ENCODE measurements around the gene CDIPT. TPM values are rescaled to one million over a fixed set of nuclear protein-coding genes. Genes with fewer than 3 reads are reported as not detected.

The CDIPT gene
- total RNA-seq, 1 donor from 2014 or later, result 21.0 TPM

DNA sequence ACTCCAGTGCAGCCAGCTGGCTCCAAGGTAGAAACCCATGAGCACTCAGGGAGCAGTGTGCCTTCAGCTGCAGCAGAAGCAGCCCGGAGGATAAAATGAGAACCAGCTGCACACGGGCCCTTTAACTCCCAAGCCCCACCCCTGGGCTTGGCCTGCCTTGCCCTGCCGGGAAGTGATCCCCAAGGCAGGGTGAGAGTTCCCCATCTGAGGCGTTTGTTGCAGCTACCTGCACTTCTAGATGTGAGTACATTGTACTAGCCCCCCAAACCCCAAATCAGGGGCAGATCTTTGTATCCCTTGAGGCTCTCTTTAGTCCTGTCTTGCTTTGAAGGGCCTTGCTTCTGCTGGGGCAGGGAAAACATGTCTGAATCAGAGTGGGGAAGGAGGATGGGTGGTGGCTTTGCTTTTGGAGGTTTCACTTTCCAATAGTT is 42.7 kb downstream of the CDIPT start, which contains the start of gene MVP:
Gene MVP, plus strand, starts transcription at position 192 of the 431 bp plus-strand sequence. CDS start 10,088 bp downstream, outside the sequence.
- H3F3A ChIP-seq (ENCODE audit: low read depth), result peaks cover 54% of the 10 kb centered on the region
- Mint-ChIP-seq H3K27me3 (ENCODE audit: insufficient read depth, low read depth) (peaks cover 10% of the 10 kb centered on the region), H3K9me3 (no peaks in the 10 kb centered on the region), H3K4me3 (peak within 1 kb of the TSS; percentile 46), H3K27ac (peak within 1 kb of the TSS; percentile 57), H3K4me1 (peaks cover 47% of the 10 kb centered on the region), H3K36me3 (peaks cover 14% of the 10 kb centered on the region)
- H3K27ac ChIP-seq, result peak within 1 kb of the TSS; percentile 66
- peaks cover 13% of the 10 kb centered on the region for H3K4me1 ChIP-seq
- peaks cover 37% of the 10 kb centered on the region for H4K20me1 ChIP-seq (ENCODE audit: low read depth)
- H3K4me2 ChIP-seq, result no peak within 1 kb of the TSS
- no peak for DNase-seq (ENCODE audit: low spot score)
- H3K9me3 ChIP-seq (ENCODE audit: low read depth), result no peaks in the 10 kb centered on the region
- TF ChIP-seq EZH2 (IDR thresholded peaks at IDR 0.05) (no peak), EZH2phosphoT487 (IDR thresholded peaks at IDR 0.05) (no peak)
- TF ChIP-seq, protein P1, sequence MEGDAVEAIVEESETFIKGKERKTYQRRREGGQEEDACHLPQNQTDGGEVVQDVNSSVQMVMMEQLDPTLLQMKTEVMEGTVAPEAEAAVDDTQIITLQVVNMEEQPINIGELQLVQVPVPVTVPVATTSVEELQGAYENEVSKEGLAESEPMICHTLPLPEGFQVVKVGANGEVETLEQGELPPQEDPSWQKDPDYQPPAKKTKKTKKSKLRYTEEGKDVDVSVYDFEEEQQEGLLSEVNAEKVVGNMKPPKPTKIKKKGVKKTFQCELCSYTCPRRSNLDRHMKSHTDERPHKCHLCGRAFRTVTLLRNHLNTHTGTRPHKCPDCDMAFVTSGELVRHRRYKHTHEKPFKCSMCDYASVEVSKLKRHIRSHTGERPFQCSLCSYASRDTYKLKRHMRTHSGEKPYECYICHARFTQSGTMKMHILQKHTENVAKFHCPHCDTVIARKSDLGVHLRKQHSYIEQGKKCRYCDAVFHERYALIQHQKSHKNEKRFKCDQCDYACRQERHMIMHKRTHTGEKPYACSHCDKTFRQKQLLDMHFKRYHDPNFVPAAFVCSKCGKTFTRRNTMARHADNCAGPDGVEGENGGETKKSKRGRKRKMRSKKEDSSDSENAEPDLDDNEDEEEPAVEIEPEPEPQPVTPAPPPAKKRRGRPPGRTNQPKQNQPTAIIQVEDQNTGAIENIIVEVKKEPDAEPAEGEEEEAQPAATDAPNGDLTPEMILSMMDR (IDR thresholded peaks at IDR 0.05), result no peak
- H3K36me3 ChIP-seq, result no peaks in the 10 kb centered on the region
- H3K27me3 ChIP-seq, result no peaks in the 10 kb centered on the region
- peaks cover 33% of the 10 kb centered on the region for H3K79me2 ChIP-seq (ENCODE audit: low read depth)
- no peak within 1 kb of the TSS for H3K9ac ChIP-seq
- H2AFZ ChIP-seq (replicated peaks), result no peak within 1 kb of the TSS
- H3K4me3 ChIP-seq, result no peak within 1 kb of the TSS

DNA sequence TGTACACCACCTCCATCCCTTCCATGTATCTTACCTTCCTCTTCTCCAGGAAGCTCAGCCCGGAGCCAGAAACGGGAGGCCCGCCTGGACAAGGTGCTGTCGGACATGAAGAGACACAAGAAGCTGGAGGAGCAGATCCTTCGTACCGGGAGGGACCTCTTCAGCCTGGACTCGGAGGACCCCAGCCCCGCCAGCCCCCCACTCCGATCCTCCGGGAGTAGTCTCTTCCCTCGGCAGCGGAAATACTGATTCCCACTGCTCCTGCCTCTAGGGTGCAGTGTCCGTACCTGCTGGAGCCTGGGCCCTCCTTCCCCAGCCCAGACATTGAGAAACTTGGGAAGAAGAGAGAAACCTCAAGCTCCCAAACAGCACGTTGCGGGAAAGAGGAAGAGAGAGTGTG is 43.5 kb downstream of the CDIPT start:
- H3K9me3 Mint-ChIP-seq, result no peaks in the 10 kb centered on the region
- peaks cover 43% of the 10 kb centered on the region for H4K20me1 ChIP-seq (ENCODE audit: low read depth)
- peak overlapping the region; percentile 46 for H3K4me3 Mint-ChIP-seq
- H3K79me2 ChIP-seq (ENCODE audit: low read depth), result peaks cover 41% of the 10 kb centered on the region
- H3K27ac ChIP-seq, result no peak overlapping the region
- peaks cover 6% of the 10 kb centered on the region for H3K27me3 Mint-ChIP-seq (ENCODE audit: insufficient read depth, low read depth)
- H3F3A ChIP-seq (ENCODE audit: low read depth), result peaks cover 56% of the 10 kb centered on the region
- H3K9ac ChIP-seq, result no peak overlapping the region
- no peaks in the 10 kb centered on the region for H3K9me3 ChIP-seq (ENCODE audit: low read depth)
- no peaks in the 10 kb centered on the region for H3K27me3 ChIP-seq
- H2AFZ ChIP-seq (replicated peaks), result no peak overlapping the region
- no peak overlapping the region for H3K27ac Mint-ChIP-seq
- peaks cover 14% of the 10 kb centered on the region for H3K36me3 Mint-ChIP-seq
- H3K4me1 ChIP-seq, result peaks cover 13% of the 10 kb centered on the region
- no peak overlapping the region for H3K4me3 ChIP-seq
- DNase-seq (ENCODE audit: low spot score), result no peak
- H3K4me1 Mint-ChIP-seq, result peaks cover 52% of the 10 kb centered on the region
- H3K4me2 ChIP-seq, result no peak overlapping the region
- no peaks in the 10 kb centered on the region for H3K36me3 ChIP-seq
- TF ChIP-seq, protein P1 (IDR thresholded peaks at IDR 0.05), result peak; percentile 4
- no peak for TF ChIP-seq EZH2 (IDR thresholded peaks at IDR 0.05)

DNA sequence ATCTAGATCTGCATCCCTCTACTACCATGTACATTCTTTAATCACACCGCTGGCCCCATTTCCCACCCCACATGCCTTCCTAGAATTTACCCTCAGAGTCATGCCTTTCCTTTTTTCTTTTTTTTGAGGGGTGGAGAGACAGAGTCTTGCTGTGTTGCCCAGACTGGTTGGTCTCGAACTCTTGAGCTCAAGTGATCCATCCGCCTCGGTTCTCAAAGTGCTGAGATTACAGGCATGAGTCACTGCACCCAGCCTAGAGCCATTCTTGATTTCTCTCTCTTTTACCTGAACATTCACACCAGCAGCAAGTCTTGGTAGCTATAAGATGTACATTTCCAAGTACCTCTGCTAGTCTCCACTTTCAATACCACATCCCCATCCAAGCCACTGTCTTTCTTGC is 44.9 kb downstream of the CDIPT start:
- peaks cover 59% of the 10 kb centered on the region for H3F3A ChIP-seq (ENCODE audit: low read depth)
- no peak overlapping the region for H2AFZ ChIP-seq (replicated peaks)
- no peak overlapping the region for H3K9ac ChIP-seq
- TF ChIP-seq, protein P1 (IDR thresholded peaks at IDR 0.05), result no peak
- no peak for TF ChIP-seq EZH2 (IDR thresholded peaks at IDR 0.05)
- TF ChIP-seq EZH2phosphoT487 (IDR thresholded peaks at IDR 0.05), result no peak
- peak overlapping the region; percentile 8 for H3K27ac Mint-ChIP-seq
- no peaks in the 10 kb centered on the region for H3K36me3 ChIP-seq
- H3K27me3 ChIP-seq, result no peaks in the 10 kb centered on the region
- H3K27me3 Mint-ChIP-seq (ENCODE audit: insufficient read depth, low read depth), result peaks cover 6% of the 10 kb centered on the region
- peaks cover 14% of the 10 kb centered on the region for H3K36me3 Mint-ChIP-seq
- peaks cover 55% of the 10 kb centered on the region for H3K79me2 ChIP-seq (ENCODE audit: low read depth)
- peaks cover 43% of the 10 kb centered on the region for H4K20me1 ChIP-seq (ENCODE audit: low read depth)
- H3K27ac ChIP-seq, result no peak overlapping the region
- no peaks in the 10 kb centered on the region for H3K9me3 ChIP-seq (ENCODE audit: low read depth)
- peaks cover 63% of the 10 kb centered on the region for H3K4me1 Mint-ChIP-seq
- H3K9me3 Mint-ChIP-seq, result no peaks in the 10 kb centered on the region
- H3K4me3 ChIP-seq, result no peak overlapping the region
- no peak for DNase-seq (ENCODE audit: low spot score)
- peaks cover 25% of the 10 kb centered on the region for H3K4me1 ChIP-seq
- H3K4me2 ChIP-seq, result peak overlapping the region; percentile 88
- H3K4me3 Mint-ChIP-seq, result peak overlapping the region; percentile 80
